Erythroblast (primary cell): Measurements from ENCODE around the gene ARMC10.

Experiments used
- GATA1 ChIP-seq: IDR thresholded peaks from 2 replicates; pipeline ENCODE4 v1.6.1; 2011; ENCODE audit warnings: low read depth, mild to moderate bottlenecking, control low read depth, low read length, moderate library complexity
- POLR2A ChIP-seq: IDR thresholded peaks from 2 replicates; pipeline ENCODE4 v1.6.1; 2011; ENCODE audit warnings: mild to moderate bottlenecking, low read length

GRCh38 chr7:103123529-103123928 is 48.6 kb downstream of the ARMC10 start:
- no peak for TF ChIP-seq POLR2A
- no peak for TF ChIP-seq GATA1
